Umbilical cord (tissue), 2 donors: ENCODE results near the gene WDR18. TPM values are rescaled to one million over a fixed set of nuclear protein-coding genes. Genes with fewer than 3 reads are reported as not detected.

Experiments used
- DNase-seq: peaks from one replicate; pipeline ENCODE4 v3.0.0-alpha.2; 2015; ENCODE audit warnings: low spot score
- total RNA-seq: library from RNA; depleted of rRNA; stranded (reverse); fragments of >200 nt; gene quantifications from one replicate; pipeline ENCODE4 v1.2.3, GENCODE V29; 2014; ENCODE audit warnings: low replicate concordance; ENCODE audit not compliant: insufficient read depth

Gene WDR18
- total RNA-seq, 1 donor from 2014 or later: 67.9 TPM

DNA sequence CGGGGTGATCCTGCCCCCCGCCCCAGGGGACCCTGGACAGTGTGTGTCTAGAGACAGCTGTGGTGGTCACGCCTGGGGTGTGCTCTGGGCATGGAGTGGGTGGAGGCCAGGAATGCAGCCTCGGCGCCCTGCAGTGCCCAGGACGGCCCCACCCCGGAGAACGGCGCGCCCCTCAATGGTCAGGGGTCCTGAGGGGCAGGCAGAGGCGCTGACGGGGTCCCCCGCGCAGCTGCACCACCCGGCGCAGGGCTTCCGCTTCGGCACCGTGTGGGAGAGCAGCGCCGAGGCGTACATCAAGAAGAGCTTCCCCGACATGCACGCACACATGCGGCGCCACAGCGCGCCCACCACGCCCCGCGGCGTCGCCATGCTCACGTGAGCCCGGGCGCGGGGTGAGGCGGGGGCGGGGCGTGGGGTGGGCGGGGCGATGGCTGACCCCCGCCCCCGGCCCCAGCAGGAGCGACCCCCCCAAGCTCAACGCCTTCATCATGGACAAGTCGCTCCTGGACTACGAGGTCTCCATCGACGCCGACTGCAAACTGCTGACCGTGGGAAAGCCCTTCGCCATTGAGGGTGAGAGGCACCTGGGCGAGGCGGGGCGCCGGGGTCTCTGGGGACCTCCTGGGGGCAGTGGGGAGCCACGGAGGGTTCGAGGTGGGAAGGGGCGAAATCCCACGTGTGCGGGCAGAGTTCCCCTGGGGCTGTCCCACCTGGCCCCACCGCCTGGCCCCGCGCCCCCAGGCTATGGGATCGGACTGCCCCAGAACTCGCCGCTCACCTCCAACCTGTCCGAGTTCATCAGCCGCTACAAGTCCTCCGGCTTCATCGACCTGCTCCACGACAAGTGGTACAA is 23.5 kb downstream of the WDR18 start:
- no peak for DNase-seq

DNA sequence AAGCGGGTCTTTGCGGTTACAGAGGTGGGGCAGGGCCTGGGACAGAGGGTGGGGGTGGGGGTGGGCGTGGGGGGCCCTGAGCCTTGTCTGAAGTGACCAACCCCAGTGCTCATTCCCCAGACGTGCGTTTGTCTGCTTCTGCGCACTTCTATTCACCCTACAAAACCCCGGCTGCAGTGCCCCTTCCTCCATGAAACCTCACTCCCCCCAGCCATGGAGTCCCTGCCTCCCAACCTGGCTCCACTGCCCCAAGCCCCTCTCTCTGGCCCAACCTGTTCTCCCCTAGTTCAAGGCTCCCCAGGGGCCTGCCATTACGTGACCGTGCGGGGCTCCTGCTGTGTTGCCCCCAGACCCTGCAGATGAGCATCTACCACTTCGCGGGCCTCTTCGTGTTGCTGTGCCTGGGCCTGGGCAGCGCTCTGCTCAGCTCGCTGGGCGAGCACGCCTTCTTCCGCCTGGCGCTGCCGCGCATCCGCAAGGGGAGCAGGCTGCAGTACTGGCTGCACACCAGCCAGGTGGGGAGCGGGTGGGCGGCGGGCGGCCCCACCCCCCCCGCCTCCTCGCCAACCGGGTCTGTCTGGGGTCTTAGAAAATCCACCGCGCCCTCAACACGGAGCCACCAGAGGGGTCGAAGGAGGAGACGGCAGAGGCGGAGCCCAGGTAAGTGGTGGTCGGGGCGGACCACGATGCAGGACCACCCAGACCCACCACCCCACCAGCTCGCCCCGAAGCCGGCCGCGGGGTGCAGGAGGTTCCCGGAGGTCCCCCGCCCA is 24.3 kb downstream of the WDR18 start:
- DNase-seq: no peak

DNA sequence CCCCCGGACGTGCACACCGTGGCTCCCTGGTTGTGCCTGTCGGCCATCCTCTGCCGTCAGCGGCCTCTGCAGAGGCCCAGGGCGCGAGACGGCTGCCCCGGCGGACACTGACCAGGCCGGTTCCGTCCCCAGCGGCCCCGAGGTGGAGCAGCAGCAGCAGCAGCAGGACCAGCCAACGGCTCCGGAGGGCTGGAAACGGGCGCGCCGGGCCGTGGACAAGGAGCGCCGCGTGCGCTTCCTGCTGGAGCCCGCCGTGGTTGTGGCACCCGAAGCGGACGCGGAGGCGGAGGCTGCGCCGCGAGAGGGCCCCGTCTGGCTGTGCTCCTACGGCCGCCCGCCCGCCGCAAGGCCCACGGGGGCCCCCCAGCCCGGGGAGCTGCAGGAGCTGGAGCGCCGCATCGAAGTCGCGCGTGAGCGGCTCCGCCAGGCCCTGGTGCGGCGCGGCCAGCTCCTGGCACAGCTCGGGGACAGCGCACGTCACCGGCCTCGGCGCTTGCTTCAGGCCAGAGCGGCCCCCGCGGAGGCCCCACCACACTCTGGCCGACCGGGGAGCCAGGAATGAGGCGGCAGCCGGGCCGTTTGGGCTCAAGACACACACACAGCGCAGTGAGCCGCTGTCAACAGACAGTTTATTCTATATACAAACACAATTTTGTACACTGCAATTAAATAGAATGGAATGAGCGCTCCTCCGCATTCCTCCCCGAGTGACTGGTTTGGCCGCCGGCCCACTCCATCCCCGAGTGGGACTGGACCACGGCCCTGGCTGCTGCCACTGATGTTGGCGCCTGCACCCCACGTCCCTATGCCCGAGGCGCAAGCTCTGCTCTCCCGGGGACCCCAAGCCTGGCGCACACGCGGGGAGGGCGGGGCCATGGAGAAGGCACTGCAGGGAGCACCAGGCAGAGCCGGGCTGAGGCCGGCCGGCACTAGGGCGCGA is 25.2 kb downstream of the WDR18 start:
- no peak for DNase-seq

DNA sequence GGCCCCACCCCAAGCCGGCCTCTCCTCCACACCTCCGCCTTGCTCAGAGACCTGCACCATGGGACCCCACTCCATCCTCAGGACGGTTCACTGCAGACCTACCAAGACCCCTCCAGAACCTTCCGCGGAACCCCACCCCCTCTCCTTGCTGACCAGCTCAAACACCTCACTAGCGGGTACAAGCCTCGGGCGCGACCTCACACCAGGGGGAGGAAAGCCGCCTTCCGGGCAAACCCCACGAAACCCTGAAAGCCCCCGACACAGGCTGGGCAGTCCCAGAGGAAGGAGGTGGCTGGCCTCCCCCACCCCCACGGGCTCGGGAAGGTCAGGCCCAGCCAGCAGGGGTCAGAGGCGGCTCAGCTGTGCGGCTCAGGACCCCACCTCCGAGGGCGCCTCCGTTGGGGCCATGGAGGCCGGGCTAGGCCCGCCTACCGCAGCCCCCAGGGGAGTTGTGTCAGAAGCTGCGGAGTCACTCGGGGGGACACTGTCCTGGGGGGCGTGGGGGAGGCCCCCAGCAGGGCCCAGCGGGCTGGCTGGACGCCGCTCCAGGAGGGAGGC is 25.9 kb downstream of the WDR18 start:
- no peak for DNase-seq

DNA sequence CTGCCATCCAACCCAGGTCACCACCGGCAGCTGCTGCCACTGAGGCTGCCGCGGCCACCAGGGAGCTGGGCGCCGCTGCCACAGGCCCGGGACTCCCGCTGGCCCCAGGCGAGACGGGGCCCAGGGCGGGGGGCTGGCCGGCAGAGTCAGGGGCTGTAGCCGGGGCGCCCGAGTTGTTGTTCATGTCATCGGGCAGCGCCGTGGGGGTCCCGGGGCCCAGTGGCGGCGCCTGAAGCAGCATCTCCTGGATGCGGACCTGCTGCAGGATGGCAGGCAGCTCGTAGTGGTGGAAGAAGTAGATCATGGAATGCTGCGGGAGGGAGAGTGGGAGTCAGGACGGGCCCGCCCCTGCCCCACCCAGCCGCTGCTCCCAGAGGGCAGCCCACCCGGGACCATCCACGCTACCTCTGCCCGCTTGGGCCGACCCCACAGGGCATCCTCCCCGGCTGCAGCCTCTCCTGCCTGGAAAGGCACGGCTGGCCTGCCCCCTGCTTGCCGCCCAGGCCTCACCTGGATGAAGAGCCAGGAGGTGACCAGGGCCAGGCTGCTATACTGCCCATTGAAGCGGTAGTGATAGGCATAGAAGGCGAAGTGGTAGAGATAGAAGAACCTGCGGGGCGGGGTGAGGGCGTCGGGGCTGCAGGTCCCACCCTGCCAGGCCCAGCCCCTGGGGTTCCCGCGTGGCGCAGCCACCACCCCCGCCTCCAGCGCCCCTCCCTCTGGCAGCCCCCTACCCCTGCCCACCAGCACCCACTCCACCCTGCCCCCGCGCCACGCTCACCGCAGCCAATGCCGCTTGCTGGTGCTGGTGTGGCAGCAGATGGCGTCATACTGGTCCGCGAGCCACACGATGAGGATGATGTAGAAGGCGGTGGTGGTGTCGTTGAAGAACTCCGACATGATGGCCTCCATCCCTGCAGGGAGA is 26.7 kb downstream of the WDR18 start:
- DNase-seq: no peak

DNA sequence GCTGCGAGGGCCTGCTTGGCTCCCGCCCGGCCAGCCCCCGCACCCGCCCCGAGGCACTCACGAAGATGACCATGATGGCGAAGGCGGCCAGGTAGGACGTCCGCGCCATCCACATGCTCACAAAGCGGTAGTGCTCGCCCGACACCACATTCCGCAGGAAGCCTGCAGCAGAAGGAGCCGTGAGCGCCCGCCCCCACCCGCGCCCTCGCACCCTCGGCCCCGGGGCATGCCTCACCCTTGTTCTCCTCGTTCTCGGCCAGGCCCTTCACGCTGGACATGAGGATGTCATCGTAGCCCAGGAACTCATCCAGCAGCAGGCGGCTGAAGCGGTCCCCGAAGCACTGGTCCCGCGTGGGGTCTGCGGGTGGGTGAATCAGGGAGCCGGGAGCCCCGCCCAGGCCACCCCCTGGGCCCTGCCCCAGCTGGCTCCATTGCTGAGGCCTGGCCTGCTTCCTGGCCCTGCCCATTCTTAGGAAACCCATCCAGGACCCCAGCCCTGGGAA is 27.7 kb downstream of the WDR18 start:
- no peak for DNase-seq

DNA sequence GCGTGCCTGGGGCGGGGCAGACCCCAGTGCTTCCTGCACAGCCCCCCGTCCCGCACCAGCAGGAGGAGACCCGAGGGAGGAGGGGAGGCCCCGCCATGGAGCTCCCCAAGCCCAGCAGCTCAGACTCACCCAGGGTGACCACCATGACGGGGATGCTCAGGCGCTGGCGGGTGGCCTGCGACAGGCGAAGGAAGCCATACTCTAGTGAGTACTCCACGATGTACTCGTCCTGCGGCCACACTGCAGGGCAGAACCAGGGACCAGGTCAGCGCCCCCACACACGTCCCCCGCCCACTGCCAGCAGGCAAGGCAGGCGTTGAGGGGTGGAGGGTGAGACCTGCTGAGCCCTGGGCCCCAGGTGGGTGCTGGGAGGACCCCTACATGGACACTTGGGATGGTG is 28.2 kb downstream of the WDR18 start:
- DNase-seq: no peak

DNA sequence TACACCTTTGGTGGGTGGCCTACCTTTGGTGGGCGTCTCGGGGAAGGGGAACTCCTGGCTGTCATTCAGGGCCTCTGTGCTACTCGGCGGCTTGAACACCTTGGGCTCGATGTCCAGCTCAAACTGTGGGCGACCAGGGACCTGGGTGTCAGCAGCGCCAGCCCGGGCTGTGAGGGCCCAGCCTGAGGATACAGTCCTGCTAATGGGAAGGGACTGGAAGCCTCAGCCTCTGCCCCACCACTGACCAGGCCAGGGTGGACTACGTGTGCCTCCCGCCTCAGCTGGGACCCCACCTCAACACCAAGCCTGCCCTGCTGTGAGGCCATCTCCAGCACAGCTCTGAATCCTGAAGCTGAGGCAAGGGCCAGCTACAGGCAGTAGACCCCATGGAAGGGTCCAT is 29.1 kb downstream of the WDR18 start:
- DNase-seq: no peak

DNA sequence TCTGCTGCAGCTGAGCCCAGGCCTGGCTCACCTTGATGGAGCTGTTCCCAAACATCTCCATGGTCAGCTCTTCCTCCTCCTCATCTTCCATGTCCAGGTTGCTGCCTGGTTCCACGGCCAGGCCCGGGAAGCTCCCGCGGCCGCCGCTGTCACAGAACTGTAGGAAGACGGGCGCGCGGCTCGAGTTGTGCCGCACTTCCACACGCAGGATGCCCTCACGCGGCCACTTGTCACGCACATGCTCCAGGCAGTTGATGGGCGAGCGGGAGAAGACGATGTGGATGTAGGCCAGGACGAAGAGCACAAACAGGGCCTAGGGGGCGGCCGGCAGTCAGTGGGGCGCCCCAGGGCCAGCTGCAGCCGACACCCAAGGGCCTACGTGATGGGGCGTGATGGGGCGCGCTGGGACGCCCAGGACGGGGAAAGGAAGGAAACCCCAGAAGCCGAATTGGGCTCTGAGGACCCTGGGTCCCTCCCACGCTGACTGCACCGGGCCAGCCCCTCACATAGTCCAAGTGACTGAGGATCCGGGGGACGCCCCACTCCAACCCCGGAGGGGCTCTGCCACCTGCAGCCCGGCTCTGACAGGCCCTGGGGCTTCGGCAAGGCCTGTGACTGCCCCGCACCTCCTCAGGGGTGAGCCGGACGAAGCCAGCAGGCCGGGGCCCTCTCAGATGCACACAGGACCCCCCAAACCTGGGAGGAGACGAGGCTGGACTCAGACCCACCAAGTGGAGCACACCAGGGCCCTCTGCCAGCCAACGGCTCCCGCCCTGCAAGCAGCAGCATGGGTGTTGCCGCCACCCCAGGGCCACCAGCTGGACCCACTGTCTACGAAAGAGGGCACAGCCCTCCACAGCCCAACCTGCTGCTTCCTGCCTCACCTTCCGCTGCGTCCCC is 30.3 kb downstream of the WDR18 start:
- DNase-seq: no peak

DNA sequence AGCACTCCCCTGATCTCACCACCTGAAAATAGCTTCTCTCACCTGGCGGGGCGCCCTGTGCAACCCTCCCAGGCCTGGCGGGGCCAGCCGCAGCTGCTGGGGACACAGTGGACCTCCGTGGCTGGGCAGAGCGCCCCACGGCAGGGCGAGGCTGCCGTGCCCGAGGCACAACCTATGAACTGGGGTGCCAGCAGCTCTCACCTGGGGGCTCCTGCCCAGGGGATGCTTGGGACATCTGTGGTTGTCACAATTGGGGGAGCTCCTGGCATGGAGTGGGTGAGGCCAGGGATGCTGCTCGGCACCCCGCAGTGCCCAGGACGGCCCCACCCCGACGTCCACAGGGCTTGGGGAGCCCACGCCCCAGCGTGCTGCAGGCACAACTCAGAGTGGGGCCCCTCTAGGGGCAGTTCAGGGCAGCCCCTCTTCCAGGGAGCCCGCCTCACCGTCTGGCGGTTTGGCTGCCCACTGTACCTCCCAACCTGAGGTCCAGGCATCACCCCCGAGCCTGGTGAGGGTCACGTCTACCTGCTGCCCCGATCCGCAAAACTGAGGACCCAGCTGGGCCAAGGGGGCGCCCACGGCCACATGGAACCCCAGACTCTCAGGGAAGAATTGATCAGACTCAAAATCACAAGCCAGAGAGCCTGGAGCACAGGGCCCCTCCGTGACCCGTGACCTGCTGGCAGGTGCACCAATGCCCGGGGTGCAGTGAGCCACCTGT is 31.1 kb downstream of the WDR18 start:
- no peak for DNase-seq

DNA sequence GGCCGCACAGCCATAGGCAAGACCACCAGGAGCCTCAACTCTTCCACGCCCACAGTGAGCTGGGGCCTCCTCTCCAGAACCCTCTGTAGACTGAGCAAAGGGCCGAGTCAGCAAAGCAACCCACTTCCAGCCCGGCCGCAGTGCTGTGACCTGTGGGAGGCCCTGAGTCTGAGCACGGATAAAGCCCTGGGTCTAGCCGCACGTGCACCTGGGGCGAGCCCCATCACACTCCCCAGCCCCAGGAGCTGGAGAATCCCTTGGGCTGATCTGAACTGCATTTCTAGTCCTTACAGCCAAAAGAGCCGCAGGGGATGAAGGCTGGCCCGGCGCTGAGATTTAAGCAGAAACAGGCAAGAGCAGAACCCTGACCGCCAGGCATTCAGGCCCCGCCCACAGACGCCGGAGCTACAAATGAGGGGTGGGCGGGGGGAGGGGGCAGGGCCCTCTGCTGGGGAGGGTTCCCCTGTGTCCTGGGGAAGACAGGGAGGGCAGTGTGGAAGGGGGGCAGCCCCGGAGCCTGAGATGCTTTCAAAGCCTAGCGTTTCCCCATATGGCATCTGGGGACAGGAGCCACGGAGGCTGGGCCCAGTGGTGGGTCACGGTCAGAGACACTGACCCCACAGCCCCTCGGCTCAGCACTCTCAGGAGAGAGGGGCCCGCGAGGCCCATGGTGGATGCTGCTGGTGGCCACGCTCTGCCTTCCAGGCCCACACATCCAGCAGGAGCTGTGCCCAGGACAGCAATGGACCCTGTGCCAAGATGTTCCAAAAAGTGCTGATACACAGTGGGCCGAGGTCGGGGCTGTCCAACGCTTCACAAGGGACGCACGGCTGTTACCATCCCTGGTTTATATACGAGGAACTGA is 31.9 kb downstream of the WDR18 start:
- no peak for DNase-seq

DNA sequence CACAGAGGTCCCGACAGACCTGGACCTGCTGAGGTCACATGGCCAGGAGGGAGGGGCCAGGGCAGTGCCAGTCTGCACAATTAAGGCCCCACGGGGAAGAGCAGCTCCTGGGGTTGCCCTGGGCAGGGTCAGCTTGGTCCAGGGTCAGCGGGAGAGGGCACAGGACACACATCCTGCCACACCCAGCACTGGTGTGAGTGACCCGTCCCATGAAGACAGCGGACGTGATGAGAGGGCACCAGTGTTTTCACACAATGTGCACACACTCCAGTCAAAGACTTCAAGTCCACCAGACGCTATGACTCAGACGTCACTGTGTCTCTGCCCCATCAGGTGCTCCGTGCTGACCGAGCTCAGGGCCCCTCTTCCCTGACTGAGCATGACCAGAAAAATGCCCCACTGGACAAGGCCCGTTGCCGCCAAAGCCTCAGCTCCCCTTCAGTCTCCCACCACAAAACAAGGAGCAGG is 32.5 kb downstream of the WDR18 start:
- no peak for DNase-seq

DNA sequence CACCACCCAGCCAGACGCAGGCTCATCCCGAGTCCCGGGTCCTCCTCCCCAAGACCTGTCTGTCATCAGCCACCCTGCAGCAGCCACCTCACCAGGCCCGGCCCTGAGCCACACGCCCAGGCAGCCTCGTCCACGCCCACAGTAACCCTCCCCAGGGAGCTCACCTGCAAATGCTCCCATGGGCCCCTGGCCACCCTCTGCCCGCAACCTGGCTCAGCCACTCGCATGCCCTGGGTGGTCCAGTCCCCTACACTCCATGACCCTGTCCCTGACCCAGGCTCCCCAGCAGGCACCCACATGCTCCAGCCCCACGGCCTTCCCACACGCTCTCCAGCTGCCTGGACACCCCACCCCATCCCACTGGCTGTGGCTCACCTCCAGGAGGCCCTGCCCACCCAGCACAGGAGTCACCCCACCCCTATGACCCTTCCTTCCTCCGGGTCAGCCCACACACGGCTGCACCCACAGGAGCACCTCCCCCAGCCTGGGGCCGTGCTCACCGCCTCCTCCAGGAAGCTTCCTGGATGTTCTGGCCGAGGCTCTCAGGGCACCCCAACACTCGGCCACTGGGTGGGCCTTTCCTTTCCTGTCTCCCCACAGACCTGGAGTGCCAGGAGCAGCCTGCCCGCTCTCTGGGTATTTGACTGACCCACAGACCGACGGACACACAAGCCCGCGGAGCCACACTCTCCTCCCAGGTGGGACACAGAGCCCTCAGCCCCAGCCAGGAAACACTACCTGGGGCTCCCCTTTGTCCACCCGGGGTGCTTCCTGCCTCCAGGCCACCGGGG is 33.2 kb downstream of the WDR18 start:
- DNase-seq: no peak

DNA sequence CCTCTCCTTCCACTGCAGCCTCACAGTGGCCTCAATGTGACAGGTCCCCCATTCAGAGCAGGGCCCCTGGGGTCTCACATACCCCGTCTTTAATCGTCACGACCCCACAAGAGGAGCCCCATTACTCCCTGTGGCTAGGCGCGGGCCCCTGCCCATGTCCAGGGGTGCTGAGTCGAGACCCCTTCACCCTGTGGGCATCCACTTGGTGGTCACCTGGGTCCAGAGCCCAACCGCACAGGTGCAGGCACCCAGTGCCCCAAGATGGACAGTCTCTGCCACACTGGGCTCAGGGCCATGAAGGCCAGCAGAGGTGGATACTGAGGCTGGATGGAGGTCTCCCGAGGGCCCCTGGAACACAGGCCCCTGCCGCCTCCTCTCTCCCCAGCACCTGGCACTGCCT is 33.8 kb downstream of the WDR18 start:
- no peak for DNase-seq

DNA sequence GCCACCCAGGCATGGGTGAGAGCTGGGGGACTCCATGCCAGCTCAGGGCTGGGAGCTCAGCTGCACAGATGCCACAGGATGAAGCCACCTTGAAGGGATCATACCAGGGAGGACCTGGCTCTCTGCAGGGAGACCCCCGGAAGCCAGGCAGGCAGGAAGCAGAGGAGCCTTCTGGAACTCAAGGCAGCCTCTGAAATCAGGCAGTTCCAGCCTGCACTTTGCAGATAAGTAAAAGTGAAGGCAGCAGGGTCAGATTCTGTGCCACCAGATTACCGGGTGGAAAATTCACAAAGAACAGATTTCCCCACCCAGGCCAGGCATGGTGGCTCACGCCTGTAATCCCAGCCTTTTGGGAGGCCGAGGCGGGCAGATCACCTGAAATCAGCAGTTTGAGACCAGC is 34.2 kb downstream of the WDR18 start:
- DNase-seq: no peak

DNA sequence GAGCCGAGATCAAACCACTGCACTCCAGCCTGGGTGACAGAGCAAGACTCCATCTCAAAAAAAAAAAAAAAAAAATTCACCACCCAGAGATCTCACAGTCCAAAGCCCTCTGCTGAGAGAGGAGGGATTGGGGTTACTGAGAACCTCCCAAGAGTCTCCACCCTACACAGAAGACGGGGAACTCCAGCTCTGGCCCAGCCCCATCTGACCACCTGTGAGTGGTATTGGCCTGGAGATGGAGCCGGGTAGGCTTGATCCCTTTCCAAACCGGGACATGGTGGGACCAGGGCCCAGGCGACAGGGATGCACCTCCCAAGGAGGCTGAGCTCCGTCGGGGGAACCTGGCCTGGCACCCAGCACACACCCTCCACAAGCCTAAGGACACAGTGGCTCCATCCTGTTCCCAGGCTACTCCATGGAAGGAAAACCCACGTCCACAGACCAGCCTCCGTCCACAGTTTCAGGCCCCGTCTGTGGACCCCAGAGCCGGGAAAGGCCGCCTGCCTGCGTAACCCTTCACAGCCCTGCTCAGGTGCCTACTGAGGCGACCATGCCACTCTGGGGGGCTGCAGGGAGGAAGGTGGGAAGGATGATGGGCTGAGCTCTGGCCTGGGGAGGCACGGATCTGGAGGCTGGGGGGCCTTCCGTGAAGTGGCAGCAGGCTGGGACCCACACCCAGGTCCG is 34.9 kb downstream of the WDR18 start:
- no peak for DNase-seq
